ENCODE measurements around the gene RPA1. TPM values are rescaled to one million over a fixed set of nuclear protein-coding genes. Genes with fewer than 3 reads are reported as not detected.

RPA1 gene
- total and polyA plus RNA-seq, 10 of the 15 experiments (the other 5 are each of a cell fraction or from before 2014, with no cell fraction given) = 35.9 to 198 (median 71.2) TPM

DNA sequence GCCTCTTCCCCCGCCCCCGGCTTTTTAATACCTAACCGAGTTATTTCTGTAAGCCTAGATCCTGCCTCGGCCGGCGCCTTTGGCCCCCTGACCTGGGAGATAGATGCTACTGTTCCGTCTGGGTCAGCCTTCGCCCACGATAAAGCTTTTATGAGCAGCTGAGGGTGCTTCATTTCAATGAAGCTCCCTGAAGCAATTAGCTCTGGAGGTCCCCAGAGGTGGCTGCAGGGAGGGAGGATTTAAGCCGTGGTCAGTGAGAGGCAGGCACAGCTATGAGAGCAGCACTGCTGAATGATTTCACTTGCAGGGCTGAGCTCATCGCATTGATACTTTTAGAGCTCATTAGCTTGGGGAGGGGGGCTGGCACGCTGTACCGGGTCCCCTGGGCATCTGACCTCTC is 89.4 kb downstream of the RPA1 start:
- in situ Hi-C loops (cut with MboI) (loop anchor here (25.0 kb wide), 1 partner anchor 93 kb away; no protein-coding TSS in a partner anchor), intact Hi-C loops (cut with micrococcal nuclease; ENCODE audit: unreplicated experiment) (no loop called here)
- ChIA-PET POLR2A (no interaction called here), CTCF (no interaction called here), SMC1A (ENCODE audit: uncharacterized antibody, unreplicated experiment) (no interaction called here), RAD21 (ENCODE audit: unreplicated experiment) (interaction anchor here (1.1 kb wide), 1 partner anchor 38 kb away, joined by 3 read pairs; no protein-coding TSS in a partner anchor)
- ATAC-seq (no peak), DNase-seq (ENCODE audit: low read depth, low spot score) (no peak), FAIRE-seq (no peak)
- H3K36me3 ChIP-seq (ENCODE audit: control insufficient read depth in 2 of 2, insufficient read depth in 2 of 2, low read length in 1 of 2) = no peaks in the 10 kb centered on the region
- no TSS peak for BruUV-seq (replicated peaks)
- H2AFZ ChIP-seq (ENCODE audit: control insufficient read depth, low read depth, low read length) = no peak overlapping the region
- H3K27me3 ChIP-seq (replicated peaks in 1 of 2; ENCODE audit: control insufficient read depth in 2 of 2, insufficient read depth in 2 of 2, low read length in 1 of 2) = no peaks in the 10 kb centered on the region; a peak in 2 of 4 replicates
- no peaks in the 10 kb centered on the region for H4K20me1 ChIP-seq (ENCODE audit: control insufficient read depth, insufficient read depth)
- H3K79me2 ChIP-seq (ENCODE audit: control insufficient read depth, insufficient read depth, low read length) = no peaks in the 10 kb centered on the region
- 48% methylated on average over 13 of the region's 13 CpGs for WGBS (ENCODE audit: insufficient coverage, insufficient replicate concordance, low lambda C conversion rate, missing lambda C conversion rate)
- H3K9me3 ChIP-seq (replicated peaks; ENCODE audit: control insufficient read depth, insufficient read depth, low read length) = no peaks in the 10 kb centered on the region
- no peaks in the 10 kb centered on the region for H3K4me1 ChIP-seq (ENCODE audit: control insufficient read depth, insufficient read depth, low read length)
- H3K27ac ChIP-seq (ENCODE audit: control insufficient read depth, insufficient read depth) = no peak overlapping the region
- no peak overlapping the region for H3K4me2 ChIP-seq (ENCODE audit: control insufficient read depth, insufficient read depth)
- H3K4me3 ChIP-seq = no peak overlapping the region
- TF ChIP-seq ZBED1 (IDR thresholded peaks at IDR 0.05; ENCODE audit: borderline replicate concordance) (no peak), REST (IDR thresholded peaks at IDR 0.05; ENCODE audit: low read depth, low read length) (no peak), SUPT20H (IDR thresholded peaks at IDR 0.05; ENCODE audit: borderline replicate concordance, control insufficient read depth, low read depth, low read length) (no peak), IKZF1 (conservative IDR thresholded peaks at IDR 0.05) (no peak), POU2F2 (IDR thresholded peaks at IDR 0.05; ENCODE audit: borderline replicate concordance, low read depth, low read length) (no peak)
- no peak overlapping the region for H3K9ac ChIP-seq (ENCODE audit: control insufficient read depth, insufficient read depth, low read length)
